GM21423 (cell line): Measurements from ENCODE around the gene ARSB.

Source experiments
- ATAC-seq: cut with Tn5 transposase; IDR thresholded peaks from one replicate; pipeline ENCODE4 v1.9.1; 2021; ENCODE audit warnings: mild to moderate bottlenecking, moderate library complexity; ENCODE audit not compliant: unreplicated experiment

Gene ARSB

GRCh38 chr5:78985116-78985724 is at the start of gene ARSB:
Gene ARSB, minus strand, starts transcription at chr5:78985310. Its CDS starts 62 bp downstream, at chr5:78985248.
- peak; percentile 38 for ATAC-seq

GRCh38 chr5:79032782-79033181 is 47.7 kb upstream of the ARSB start:
- ATAC-seq, result no peak

GRCh38 chr5:79032031-79032695 is 47.1 kb upstream of the ARSB start:
- ATAC-seq, result no peak

GRCh38 chr5:79031485-79031867 is 46.4 kb upstream of the ARSB start:
- no peak for ATAC-seq

- ATAC-seq, result no peak
Observed at GRCh38 chr5:79030663-79031484, 45.8 kb upstream of the ARSB start.

GRCh38 chr5:79025054-79025472 is 40.0 kb upstream of the ARSB start:
- ATAC-seq, result no peak

GRCh38 chr5:79023947-79024346 is 38.8 kb upstream of the ARSB start:
- ATAC-seq, result no peak

- ATAC-seq, result no peak
Observed at GRCh38 chr5:79023348-79023747, 38.2 kb upstream of the ARSB start.

- no peak for ATAC-seq
Observed at GRCh38 chr5:79022771-79023170, 37.7 kb upstream of the ARSB start.

GRCh38 chr5:79021753-79022152 is 36.6 kb upstream of the ARSB start:
- ATAC-seq, result no peak

GRCh38 chr5:79020861-79021561 is 35.9 kb upstream of the ARSB start:
- no peak for ATAC-seq

- ATAC-seq, result no peak
Observed at GRCh38 chr5:79014631-79015030, 29.5 kb upstream of the ARSB start.

- no peak for ATAC-seq
Observed at GRCh38 chr5:79011869-79012268, 26.8 kb upstream of the ARSB start.

- ATAC-seq, result no peak
Observed at GRCh38 chr5:79011219-79011836, 26.2 kb upstream of the ARSB start.

GRCh38 chr5:79008362-79008761 is 23.3 kb upstream of the ARSB start:
- ATAC-seq, result no peak

GRCh38 chr5:79007872-79008271 is 22.8 kb upstream of the ARSB start:
- ATAC-seq, result no peak

GRCh38 chr5:79005936-79006631 is 21.0 kb upstream of the ARSB start:
- ATAC-seq, result no peak

- no peak for ATAC-seq
Observed at GRCh38 chr5:79005151-79005550, 20.0 kb upstream of the ARSB start.

GRCh38 chr5:79002374-79002773 is 17.3 kb upstream of the ARSB start:
- ATAC-seq, result no peak

GRCh38 chr5:79001471-79001870 is 16.4 kb upstream of the ARSB start:
- no peak for ATAC-seq
